HG02610 (cell line): ENCODE data around the gene NBR1.
"Not testable (repeated sequence)": the region's sequence is repeated elsewhere in the genome, so short reads cannot be mapped to it uniquely, and the experiment has no call there.

Source experiments
- ATAC-seq: cut with Tn5 transposase; IDR thresholded peaks from one replicate; pipeline ENCODE4 v1.9.1; 2021; ENCODE audit warnings: mild to moderate bottlenecking, moderate library complexity; ENCODE audit not compliant: unreplicated experiment

The NBR1 gene

DNA sequence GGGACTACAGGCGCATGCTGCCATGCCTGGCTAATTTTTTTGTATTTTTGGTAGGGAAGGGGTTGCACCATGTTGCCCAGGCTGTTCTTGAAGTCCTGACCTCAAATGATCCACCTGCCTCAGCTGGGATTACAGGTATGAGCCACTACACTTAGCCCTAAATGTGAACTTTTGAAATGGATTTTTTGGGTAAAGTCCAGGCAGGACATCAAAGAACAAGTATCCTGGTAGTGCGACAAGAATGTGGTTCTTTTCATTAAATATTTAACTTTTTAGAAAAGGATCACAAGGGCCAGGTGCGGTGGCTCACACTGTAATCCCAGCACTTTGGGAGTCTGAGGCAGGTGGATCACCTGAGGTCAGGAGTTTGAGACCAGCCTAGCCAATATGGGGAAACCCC is 15.3 kb upstream of the NBR1 start:
- no peak for ATAC-seq

DNA sequence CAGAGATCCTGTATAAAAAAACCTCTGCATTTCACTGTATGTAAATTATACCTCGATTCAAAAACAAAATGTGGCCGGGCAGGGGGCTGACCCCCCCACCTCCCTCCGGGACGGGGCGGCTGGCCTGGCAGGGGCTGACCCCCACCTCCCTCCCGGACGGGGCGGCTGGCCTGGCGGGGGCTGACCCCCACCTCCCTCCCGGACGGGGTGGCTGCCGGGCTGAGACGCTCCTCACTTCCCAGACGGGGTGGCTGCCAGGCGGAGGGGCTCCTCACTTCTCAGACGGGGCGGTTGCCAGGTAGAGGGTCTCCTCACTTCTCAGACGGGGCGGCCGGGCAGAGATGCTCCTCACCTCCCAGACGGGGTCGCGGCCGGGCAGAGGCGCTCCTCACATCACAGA is 11.8 kb upstream of the NBR1 start:
- not testable (repeated sequence) for ATAC-seq

GRCh38 chr17:43159957-43160356 is 11.1 kb upstream of the NBR1 start:
- ATAC-seq, result not testable (repeated sequence)

DNA sequence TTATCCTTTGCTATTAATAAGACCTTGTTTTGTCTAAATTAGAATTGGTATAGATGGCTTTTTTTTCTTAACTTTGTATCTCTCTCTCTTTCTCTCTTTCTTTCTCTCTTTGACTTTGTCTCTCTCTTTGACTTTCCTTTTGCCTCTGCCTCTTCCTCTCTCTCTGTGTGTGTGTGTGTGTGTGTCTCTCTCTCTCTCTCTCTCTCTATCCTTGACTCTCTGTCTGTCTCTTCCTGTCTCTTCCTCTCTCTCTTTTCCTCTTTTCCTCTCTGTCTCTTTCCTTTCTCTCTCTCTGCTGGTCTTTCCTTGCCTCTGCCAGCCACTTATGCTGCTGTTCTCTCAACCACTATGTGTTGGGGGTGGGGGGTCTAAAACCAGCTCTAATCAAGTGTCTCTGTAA is 5.0 kb upstream of the NBR1 start:
- not testable (repeated sequence) for ATAC-seq

DNA sequence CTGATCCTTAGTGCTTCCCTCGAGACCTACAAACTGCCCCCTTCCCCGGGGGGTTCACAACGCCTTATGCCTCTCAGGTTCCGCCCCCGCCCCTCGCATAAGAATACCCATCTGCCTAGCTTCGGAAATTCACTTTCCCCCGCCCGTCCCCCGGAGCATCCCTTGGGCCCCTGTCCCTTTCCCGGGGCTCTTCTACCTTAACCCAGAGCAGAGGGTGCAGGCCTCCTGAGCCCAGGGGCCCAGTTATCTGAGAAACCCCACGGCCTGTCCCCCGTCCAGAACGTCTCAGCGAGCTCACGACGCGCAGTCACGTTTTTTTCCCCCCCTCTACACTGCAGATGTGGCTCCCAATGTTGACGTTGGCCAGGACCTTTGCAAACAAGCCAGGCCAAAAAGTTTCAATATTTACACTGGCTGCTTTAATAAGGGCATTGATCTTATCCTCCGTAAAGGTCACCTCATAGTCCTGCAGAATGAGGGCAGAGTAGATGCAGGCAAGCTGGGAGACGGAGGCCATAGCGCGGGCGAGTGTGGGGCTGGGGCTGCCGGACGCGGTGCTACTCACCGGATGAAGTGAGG is 1.4 kb upstream of the NBR1 start:
- ATAC-seq, result no peak

GRCh38 chr17:43170140-43170765 is 761 bp upstream of the NBR1 start:
- ATAC-seq, result peak; percentile 71

- no peak for ATAC-seq
These were observed 823 bp downstream of the NBR1 start for GRCh38 chr17:43171586-43172487.

DNA sequence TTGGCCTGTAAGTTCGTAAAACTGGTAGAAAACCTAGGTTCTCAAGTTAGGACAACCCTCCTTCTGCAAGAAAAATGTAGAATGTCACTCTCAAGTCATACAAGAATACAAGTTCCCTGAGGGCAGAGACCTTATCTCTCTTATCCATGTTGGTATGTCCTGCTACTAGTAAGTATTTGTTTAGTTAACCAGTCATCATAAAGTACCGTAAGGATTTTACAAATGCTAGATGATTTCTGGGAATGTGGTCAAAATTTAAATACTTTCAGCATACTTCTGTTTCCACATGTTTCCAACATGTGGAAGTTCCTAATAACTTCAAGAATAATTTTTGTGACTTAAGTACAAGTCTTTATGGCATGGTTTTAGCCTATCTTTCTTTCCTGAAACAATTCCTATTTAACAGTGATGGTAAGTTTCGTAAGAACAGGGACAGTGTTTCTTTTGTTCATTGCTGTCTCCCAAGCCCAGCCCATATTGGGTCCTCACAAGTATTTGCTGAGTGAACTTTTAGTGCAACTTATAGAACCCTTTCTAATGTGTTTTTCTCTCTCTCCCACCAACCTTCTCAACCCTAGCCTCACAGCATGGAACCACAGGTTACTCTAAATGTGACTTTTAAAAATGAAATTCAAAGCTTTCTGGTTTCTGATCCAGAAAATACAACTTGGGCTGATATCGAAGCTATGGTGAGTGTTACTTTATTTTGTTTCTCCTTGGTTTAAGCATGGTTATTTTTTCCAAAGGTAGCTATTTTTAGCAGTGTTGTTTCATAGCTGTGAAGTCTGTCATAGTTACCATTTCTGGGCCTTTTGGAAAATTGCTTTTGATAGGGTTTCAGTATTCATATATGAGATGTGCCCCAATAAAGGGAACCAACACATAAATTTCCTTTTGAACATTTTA is 4.5 kb downstream of the NBR1 start:
- ATAC-seq, result no peak

GRCh38 chr17:43176119-43176570 is 5.1 kb downstream of the NBR1 start:
- ATAC-seq, result no peak

- ATAC-seq, result no peak
These were observed 12.9 kb downstream of the NBR1 start for GRCh38 chr17:43183921-43184320.

DNA sequence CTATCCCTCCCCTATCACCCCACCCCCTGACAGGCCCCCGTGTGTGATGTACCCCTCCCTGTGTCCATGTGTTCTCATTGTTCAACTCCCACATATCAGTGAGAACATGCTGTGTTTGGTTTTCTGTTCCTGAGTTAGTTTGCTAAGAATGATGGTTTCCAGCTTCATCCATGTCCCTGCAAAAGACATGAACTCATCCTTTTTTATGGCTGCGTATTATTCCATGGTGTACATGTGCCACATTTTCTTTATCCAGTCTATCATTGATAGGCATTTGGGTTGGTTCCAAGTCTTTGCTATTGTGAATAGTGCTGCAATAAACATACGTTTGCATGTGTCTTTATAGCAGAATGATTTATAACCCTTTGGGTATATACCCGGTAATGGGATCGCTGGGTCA is 15.6 kb downstream of the NBR1 start:
- ATAC-seq, result not testable (repeated sequence)

DNA sequence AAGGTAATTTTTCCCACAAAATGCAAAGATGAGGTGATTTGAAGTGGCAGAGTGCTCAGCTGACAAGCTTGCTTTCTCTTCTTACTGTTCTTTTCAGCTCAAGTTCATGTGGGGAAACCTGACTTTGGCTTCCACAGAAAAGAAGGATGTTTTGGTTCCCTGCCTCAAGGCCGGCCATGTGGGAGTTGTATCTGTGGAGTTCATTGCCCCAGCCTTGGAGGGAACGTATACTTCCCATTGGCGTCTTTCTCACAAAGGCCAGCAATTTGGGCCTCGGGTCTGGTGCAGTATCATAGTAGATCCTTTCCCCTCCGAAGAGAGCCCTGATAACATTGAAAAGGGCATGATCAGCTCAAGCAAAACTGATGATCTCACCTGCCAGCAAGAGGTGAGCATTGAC is 22.2 kb downstream of the NBR1 start:
- no peak for ATAC-seq

DNA sequence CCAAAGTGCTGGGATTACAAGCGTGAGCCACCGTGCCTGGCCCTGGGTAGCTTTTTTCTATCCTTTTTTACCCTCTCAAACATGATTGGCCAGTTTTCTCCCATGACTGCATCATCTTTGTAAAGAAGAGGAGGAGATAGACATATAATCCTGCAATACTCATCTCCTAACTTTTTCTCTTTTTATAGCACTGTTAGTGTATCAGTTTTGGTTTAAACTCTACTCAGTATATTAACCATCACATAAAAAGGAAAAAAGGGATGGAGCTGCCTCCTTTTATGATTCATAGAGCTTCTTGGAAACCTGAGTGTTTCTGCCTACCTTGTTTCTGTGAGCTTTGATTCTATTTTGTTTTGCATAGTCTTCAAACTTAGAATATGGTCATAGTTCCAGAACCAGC is 28.6 kb downstream of the NBR1 start:
- ATAC-seq, result no peak

DNA sequence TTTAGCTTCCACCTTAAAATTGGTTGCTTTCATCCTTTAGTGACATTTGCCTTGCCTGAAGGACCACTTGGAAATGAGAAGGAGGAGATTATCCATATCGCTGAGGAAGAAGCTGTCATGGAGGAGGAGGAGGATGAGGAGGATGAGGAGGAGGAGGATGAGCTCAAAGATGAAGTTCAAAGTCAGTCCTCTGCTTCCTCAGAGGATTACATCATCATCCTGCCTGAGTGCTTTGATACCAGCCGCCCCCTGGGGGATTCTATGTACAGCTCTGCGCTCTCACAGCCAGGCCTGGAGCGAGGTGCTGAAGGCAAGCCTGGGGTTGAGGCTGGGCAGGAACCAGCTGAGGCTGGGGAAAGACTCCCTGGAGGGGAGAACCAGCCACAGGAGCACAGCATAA is 29.1 kb downstream of the NBR1 start:
- ATAC-seq, result no peak

GRCh38 chr17:43203013-43203412 is 32.0 kb downstream of the NBR1 start:
- ATAC-seq, result not testable (repeated sequence)

- no peak for ATAC-seq
These were observed 39.6 kb downstream of the NBR1 start for GRCh38 chr17:43210576-43210975.

DNA sequence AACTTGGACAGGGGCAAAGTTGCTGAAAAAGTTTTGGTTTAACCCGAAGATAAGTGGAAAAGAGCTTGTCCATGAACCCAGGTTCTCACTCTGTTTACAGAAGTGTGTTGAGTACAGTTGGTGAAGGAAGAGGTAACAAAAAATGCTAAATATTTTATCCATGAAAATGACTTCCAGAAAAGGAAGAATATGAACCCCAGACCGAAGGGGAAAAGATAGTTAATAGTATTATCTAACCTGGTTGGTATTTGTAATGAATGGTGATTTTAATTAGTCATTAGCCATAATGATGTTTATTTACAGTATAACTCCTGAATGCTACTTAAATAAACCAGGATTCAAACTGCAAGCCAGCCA is 40.1 kb downstream of the NBR1 start:
- ATAC-seq, result no peak

DNA sequence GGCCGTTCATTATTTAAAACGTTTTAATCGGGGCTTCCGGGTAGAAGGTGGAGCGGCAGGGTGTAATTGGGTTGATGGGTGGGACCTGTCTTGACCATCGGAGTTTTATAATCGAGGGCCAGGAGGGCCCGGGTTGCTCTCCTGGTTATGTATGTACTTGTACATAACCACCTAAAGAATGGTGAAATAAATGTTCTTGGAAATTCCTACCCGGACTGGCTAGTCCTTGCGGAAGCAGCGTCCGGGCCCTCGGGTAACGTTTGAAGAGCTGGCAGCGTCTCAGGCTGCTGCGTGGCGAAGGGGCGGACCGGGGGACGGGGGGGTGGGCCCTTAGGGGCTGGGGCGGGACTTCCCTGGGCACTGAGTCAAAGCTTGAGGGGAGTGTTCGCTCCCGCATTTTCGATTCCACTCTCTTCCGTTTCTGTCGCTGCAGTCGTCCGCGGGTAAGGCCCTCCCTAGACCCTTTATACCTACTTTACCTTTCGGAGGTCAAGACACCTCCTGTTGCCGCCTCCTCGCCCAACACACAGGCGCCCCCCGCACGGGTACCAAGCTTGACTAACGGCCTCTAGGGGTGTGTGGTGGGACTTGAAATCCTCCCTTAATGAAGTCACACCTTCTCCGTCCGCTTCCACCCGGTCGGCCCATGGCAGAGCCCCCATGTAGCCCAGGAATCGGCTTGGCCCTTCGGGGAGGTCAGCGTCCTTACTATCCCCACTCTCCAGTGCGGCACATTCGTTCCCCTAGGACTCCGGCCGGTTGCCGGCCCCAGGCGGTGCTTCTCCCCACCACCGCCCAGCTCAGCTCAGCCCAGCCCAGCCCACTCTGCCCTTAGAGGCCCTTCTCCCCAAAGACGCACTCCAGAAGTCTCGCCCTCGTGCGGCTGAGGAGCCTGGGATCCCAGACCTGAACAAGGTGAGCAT is 40.7 kb downstream of the NBR1 start, which contains the start of gene TMEM106A:
Gene TMEM106A (plus strand): TSS at position 396 of the 923 bp plus-strand sequence. CDS start 1,167 bp downstream, outside the sequence.
- peak; percentile 71 for ATAC-seq

- ATAC-seq, result peak; percentile 17
These were observed 41.9 kb downstream of the NBR1 start for GRCh38 chr17:43212641-43213490.
